Activated CD8-positive, alpha-beta memory T cell treated with anti-CD3 and anti-CD28 coated beads for 24 hours (primary cell): ENCODE results near the gene ZNF273.
"Not testable (repeated sequence)": the region's sequence is repeated elsewhere in the genome, so short reads cannot be mapped to it uniquely, and the experiment has no call there.

Experiments used
- DNase-seq: peaks from one replicate; pipeline ENCODE4 v3.0.0-alpha.2; 2020

ZNF273 gene

DNA sequence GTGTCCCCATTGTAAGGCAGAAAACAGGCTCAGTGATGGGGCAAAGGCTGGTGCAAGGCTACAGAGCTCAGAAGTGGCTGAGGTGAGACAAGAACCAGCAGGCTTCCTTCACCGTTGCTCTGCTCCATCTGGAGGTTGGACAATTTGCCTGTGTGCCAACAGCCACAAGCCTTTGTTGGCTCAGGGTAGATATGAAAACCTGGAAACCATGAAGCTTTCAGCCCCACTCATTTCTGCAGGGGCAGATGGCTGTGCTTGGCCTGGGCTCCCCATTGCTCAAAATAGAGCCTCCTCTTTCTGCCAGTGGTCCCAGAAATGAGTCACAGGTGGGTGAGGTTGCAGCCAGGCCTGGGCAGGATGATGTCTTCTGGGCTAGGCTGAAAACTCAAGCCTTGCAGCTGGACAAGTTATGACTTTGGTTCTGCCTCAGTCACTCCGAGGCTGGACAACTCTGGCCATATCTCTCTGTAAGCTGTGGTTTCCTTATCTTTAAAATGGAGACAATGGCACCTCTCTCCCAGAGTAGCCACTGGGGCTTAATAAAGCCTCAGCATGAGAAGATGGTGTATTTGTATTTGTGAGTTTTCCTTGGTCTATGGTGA is 12.2 kb upstream of the ZNF273 start:
- peak; percentile 32 for DNase-seq

- peak; percentile 28 for DNase-seq
Measured at GRCh38 chr7:64891363-64892081, 11.6 kb upstream of the ZNF273 start.

DNA sequence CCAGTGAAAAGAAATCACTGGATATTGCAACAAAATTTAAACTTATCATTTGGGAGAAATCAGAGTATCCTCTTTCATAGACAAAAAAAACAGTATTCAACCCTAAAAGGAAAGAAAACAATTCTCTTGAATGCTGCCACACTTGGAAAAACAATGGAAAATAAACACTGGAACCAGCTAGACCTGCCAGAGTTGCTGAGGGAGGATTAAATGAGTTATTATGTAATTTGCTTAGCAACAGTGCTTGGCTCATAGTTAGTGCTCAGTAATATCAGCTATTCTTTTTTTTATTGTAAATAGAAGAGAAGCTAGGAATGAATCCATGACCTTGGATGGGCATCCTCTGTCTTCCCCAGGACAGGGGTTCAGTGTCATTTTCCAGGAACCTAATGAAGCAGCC is 11.0 kb upstream of the ZNF273 start:
- DNase-seq = no peak

- no peak for DNase-seq
Measured at GRCh38 chr7:64892666-64893309, 10.3 kb upstream of the ZNF273 start.

DNA sequence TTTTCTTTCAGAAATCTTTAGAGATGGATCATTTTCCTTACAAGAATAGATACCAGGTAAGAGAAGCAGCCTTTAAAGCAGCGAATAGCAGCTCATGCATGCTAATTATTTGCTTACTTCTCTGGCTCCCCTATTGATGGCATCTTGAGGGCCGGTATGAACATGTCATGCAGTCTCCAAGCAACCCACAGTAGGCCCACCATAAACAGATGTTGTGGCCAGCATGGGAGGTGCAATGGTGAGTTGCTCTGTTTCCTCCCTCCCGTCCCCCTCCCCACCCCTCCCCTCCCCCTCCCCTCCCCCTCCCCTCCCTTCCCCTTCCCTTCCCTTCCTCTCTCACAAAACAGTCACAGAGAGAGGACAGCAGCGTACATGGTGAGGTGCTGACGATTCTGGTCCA is 9.7 kb upstream of the ZNF273 start:
- DNase-seq = no peak

DNA sequence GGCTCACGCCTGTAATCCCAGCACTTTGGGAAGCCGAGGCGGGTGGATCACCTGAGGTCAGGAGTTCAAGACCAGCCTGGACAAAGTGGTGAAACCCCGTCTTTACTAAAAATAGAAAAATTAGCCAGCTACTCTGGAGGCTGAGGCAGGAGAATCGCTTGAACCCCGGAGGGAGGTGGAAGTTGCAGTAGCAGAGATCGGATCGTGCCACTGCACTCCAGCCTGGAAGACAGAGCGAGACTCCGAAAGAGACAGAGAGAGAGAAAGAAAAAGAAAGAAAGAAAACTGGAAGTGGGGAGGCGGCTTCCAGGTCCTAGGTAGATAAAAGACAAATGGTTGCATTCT is 640 bp upstream of the ZNF273 start:
- DNase-seq = not testable (repeated sequence)

DNA sequence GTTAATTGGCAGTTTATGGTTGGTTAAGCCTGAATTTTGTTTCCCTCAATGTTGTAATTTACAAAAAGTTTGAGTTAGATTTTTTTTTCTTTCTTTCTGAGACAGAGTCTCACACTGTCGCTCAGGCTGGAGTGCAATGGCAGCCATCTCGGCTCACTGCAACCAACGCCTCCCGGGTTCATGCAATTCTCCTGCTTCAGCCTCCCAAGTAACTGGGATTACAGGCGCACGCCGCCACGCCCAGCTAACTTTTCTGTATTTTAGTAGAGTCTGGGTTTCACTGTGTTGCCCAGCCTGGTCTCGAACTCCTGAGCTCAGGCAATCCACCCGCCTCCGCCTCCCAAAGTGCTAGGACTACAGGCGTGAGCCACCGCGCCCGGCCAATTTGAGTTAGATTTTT is 935 bp downstream of the ZNF273 start:
- DNase-seq = no peak

GRCh38 chr7:64905133-64905532 is 2.1 kb downstream of the ZNF273 start:
- no peak for DNase-seq

- no peak for DNase-seq
Measured at GRCh38 chr7:64905547-64905946, 2.5 kb downstream of the ZNF273 start.

DNA sequence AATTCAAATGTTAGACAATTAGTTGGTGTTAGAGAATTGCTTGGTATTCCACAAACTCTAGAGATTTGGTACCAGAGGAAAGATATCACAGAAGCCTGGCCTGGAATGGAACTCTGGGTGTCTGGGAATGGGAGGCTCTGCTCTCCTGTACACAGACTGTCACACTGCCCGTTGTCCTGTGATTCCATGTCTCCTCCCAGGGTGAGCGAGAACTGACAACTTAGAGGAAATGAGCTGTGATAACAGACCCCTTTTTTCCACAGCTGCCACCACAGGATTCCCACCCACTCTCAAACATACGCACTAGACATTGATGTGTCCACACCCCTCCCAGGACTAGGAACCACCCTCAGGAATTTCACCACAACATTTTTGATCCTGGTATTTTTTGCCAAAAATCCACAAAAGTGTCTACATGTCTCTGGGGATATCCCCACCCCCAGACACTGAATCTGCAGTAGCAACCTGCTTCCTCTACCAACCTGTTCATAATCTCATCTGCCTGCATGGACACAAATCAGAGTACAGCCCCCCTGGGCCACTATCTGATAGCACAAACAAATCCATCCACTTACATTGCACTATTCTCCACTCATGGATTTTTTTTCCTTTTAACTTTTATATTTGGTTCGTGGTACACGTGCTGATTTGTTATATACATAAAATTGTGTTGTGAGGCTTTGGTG is 4.7 kb downstream of the ZNF273 start:
- DNase-seq = no peak

DNA sequence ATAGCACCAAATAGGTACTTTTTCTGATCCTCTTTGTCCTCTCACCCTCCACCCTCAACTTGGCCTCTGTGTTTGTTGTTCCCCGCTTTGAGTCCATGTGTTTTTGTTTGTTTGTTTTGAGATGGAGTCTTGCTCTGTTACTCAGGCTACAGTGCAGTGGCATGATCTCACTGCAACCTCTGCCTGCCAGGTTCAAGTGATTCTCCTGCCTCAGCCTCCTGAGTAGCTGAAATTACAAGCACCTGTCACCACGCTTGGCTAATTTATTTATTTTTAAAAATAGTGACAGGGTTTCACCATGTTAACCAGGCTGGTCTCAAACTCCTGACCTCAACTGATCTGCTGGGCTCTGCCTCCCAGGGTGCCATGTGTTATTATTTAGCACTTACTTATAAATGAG is 5.3 kb downstream of the ZNF273 start:
- DNase-seq = no peak

GRCh38 chr7:64914557-64914956 is 11.5 kb downstream of the ZNF273 start:
- DNase-seq = no peak

GRCh38 chr7:64915301-64915700 is 12.2 kb downstream of the ZNF273 start:
- DNase-seq = not testable (repeated sequence)

GRCh38 chr7:64928252-64929187 is 25.4 kb downstream of the ZNF273 start:
- DNase-seq = not testable (repeated sequence)

DNA sequence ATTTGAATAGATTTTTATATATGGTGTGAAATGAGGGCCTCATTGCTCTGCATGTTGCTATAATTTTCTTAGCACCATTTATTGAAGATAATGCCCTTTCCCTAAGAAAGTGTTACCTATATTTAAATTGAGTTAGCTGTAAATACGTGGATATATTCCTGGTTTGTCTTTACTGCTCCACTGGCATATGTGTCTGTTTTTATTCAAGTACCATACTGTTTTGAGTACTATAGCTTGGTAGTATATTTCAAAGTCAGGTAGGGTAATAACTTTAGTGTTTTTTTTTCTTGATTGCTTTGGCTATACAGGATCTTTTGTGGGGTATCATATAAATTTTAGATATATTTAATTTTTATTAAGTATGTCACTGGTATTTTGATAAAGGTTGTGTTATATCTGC is 31.4 kb downstream of the ZNF273 start:
- no peak for DNase-seq

- DNase-seq = no peak
Measured at GRCh38 chr7:64938540-64938939, 35.5 kb downstream of the ZNF273 start.

DNA sequence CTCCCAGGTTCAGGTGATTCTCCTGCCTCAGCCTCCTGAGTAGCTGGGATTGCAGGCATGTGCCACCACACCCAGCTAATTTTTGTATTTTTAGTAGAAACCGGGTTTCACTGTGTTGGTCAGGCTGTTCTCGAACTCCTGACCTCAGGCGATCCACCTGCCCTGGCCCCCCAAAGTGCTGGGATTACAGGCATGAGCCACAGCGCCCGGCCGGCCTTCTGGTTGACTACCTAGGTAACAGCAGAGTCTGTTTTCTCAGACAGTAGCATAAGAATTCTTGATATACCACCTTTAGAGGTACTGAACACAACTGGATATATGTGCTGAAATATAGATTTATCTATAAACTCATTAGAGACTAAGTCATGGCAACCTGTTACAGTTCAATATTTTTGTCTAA is 36.9 kb downstream of the ZNF273 start:
- not testable (repeated sequence) for DNase-seq

DNA sequence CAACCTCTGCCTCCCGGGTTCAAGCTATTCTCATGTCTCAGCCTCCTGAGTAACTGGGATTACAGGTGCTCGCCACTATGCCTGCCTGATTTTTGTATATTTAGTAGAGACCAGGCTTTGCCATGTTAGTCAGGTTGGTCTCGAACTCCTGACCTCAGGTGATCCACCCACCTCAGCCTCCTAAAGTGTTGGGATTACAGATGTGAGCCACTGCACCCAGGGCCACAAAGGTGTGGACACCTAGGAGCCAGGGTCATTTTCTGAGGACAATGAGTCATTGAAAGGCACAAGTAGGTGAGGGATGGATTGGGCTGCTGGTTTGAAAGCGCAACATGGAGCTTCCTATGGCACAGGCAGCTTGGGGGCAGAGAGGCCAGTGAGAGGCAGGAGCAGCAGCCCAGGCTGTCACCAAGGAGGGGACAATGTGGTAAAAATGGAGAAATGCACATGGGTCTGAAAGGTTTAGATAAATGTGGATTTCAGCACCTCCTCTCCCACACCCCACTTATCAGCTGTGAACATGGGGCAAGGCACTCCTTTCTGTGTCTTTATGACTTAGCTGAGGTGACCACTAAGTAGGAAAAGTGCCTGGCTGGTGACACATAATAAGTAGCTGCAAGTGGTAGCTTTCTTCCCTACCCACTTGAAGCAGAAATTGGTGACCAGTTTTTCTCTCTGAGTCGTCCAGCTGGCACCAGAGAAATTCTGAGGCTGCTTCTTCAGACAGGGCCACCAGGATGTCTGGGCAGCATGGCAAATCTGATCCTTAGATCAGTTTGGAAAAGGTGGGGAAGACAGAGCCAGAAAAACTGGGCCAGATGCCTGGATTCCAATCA is 41.8 kb downstream of the ZNF273 start:
- not testable (repeated sequence) for DNase-seq

GRCh38 chr7:64945503-64946175 is 42.6 kb downstream of the ZNF273 start:
- no peak for DNase-seq

- DNase-seq = no peak
Measured at GRCh38 chr7:64946772-64947171, 43.7 kb downstream of the ZNF273 start.
